ENCODE results near the gene USP25.
"Not testable (repeated sequence)": the region's sequence is repeated elsewhere in the genome, so short reads cannot be mapped to it uniquely, and the experiment has no call there.

DNA sequence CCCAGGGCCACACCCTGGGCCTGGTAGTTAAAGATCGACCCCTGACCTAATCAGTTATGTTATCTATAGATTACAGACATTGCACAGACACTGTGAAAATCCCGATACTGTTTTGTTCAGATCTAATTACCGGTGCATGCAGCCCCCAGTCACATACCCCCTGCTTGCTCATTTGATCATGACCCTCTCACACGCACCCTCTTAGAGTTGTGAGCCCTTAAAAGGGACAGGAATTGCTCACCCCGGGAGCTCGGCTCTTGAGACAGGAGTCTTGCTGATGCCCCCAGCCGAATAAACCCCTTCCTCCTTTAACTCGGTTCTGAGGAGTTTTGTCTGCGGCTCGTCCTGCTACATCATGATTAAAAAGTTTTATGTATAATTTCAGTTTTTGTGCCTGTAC, 9.0 kb downstream of the USP25 start:
- TF ChIP-seq, protein P1, sequence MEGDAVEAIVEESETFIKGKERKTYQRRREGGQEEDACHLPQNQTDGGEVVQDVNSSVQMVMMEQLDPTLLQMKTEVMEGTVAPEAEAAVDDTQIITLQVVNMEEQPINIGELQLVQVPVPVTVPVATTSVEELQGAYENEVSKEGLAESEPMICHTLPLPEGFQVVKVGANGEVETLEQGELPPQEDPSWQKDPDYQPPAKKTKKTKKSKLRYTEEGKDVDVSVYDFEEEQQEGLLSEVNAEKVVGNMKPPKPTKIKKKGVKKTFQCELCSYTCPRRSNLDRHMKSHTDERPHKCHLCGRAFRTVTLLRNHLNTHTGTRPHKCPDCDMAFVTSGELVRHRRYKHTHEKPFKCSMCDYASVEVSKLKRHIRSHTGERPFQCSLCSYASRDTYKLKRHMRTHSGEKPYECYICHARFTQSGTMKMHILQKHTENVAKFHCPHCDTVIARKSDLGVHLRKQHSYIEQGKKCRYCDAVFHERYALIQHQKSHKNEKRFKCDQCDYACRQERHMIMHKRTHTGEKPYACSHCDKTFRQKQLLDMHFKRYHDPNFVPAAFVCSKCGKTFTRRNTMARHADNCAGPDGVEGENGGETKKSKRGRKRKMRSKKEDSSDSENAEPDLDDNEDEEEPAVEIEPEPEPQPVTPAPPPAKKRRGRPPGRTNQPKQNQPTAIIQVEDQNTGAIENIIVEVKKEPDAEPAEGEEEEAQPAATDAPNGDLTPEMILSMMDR (IDR thresholded peaks at IDR 0.05), result not testable (repeated sequence)
- TF ChIP-seq TCF7L2, POLR2AphosphoS5 (IDR thresholded peaks at IDR 0.05; ENCODE audit: low read depth, low read length): not testable (repeated sequence)

Measured in Panc1 (cell line).